Suprapubic skin (tissue), 4 donors: ENCODE data around the gene UPF1. TPM values are rescaled to one million over a fixed set of nuclear protein-coding genes. Genes with fewer than 3 reads are reported as not detected.

Source experiments
- DNase-seq, 2 donors: peaks; one replicate each; pipeline ENCODE4 v3.0.0-alpha.2; 2019; ENCODE audit warnings: low spot score in 2 of 2
- H3K27ac ChIP-seq: fragments of 200-600 bp; sonication (generic); one replicate; pipeline ENCODE4 v1.5.1; 2019
- H3K27me3 ChIP-seq: fragments of 200-600 bp; sonication (generic); one replicate; pipeline ENCODE4 v1.5.1; 2019
- H3K36me3 ChIP-seq: fragments of 200-600 bp; sonication (generic); one replicate; pipeline ENCODE4 v1.5.1; 2019
- H3K4me1 ChIP-seq: fragments of 200-600 bp; sonication (generic); one replicate; pipeline ENCODE4 v1.5.1; 2019
- H3K4me3 ChIP-seq: fragments of 200-600 bp; sonication (generic); one replicate; pipeline ENCODE4 v1.5.1; 2019; ENCODE audit warnings: mild to moderate bottlenecking
- H3K9me3 ChIP-seq: fragments of 200-600 bp; sonication (generic); one replicate; pipeline ENCODE4 v1.5.1; 2019
- EP300 ChIP-seq: sonication (generic); formaldehyde crosslinking; IDR thresholded peaks from one replicate; pipeline ENCODE4 v1.6.1; 2017; ENCODE audit warnings: antibody characterized with exemption
- POLR2A ChIP-seq, 2 donors: fragments of 450-650 bp; IDR thresholded peaks; one replicate each; pipeline ENCODE4 v1.6.1; 2017; ENCODE audit warnings: antibody characterized with exemption in 2 of 2, mild to moderate bottlenecking in 2 of 2, moderate library complexity in 2 of 2
- POLR2AphosphoS5 ChIP-seq, 3 donors: sonication (generic); formaldehyde crosslinking; IDR thresholded peaks; one replicate each; pipeline ENCODE4 v1.6.1; 2017; ENCODE audit warnings: antibody characterized with exemption in 3 of 3
- WGBS: methylation state at CpG from one replicate; pipeline ENCODE4 v1.1.5; 2018; 5-methylcytosine and 5-hydroxymethylcytosine counted together
- total RNA-seq, 4 donors: library from RNA; depleted of rRNA; stranded (reverse); fragments of >200 nt; gene quantifications; one replicate each; pipeline ENCODE4 v1.1.0, GENCODE V29; 2016
- TF ChIP-seq, protein P1 (sequence below), 2 donors: fragments of 200-600 bp in 1 of 2; fragments of 450-650 bp in 1 of 2; sonication (generic) in 1 of 2; IDR thresholded peaks; one replicate each; pipeline ENCODE4 v1.5.1; 2016 to 2019; ENCODE audit warnings: antibody characterized with exemption in 2 of 2, mild to moderate bottlenecking in 1 of 2, moderate library complexity in 1 of 2

The UPF1 gene
- total RNA-seq, 4 donors from 2014 or later = 74.7 to 160 (median 99.2) TPM

DNA sequence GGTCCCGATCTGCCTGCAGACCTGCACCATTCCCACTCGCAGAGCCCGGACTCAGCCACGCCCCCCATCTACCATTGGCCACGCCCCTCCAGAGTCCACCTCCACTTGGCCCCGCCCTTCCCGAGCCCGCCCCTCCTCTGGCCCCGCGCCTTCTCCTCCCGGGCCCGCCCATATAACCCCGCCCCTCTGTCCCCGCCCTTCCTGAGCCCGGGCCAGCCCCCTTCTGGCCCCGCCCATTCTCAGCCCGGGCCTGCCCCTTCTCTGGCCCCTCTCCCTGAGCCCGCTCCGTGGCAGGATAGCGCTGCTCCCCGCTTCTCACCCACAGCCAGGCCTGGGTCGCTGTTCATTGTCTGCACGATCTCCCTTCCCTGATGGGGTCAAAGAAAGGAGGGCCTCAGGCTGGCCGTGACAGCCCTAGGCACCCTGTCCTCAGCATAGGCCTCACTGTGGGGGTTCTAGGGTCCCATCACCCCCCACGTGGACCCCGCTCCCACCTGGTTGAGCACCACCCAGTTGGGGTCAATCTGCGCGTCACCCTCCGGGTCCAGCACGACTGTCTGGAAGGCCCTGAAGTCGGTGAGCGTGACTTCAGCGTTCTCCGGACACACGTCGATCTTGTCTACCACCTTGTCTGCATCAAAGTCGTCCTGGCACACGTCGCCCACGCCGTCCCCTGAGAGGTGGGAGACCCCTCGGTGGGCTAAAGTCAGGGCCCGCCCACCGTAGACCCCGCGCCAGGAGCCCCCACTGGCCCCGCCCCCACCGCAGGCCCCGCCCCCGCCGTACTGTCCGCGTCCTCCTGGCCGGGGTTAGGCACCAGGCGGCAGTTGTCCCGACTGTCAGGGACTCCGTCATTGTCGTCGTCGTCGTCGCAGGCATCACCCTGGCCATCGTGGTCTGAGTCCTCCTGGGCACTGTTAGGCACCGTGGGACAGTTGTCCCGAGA lies 46.3 kb upstream of the UPF1 start:
- Histone ChIP-seq H3K4me3 (peak overlapping the region; percentile 10), H3K36me3 (no peaks in the 10 kb centered on the region), H3K27me3 (peaks cover 49% of the 10 kb centered on the region), H3K4me1 (peaks cover 48% of the 10 kb centered on the region), H3K27ac (no peak overlapping the region), H3K9me3 (no peaks in the 10 kb centered on the region)
- peak; percentile 89 to 90 for DNase-seq
- WGBS = under 1% methylated on average over 17 of the region's 65 CpGs
- TF ChIP-seq, protein P1, sequence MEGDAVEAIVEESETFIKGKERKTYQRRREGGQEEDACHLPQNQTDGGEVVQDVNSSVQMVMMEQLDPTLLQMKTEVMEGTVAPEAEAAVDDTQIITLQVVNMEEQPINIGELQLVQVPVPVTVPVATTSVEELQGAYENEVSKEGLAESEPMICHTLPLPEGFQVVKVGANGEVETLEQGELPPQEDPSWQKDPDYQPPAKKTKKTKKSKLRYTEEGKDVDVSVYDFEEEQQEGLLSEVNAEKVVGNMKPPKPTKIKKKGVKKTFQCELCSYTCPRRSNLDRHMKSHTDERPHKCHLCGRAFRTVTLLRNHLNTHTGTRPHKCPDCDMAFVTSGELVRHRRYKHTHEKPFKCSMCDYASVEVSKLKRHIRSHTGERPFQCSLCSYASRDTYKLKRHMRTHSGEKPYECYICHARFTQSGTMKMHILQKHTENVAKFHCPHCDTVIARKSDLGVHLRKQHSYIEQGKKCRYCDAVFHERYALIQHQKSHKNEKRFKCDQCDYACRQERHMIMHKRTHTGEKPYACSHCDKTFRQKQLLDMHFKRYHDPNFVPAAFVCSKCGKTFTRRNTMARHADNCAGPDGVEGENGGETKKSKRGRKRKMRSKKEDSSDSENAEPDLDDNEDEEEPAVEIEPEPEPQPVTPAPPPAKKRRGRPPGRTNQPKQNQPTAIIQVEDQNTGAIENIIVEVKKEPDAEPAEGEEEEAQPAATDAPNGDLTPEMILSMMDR (IDR thresholded peaks at IDR 0.05) = no peak
- TF ChIP-seq POLR2AphosphoS5 (IDR thresholded peaks at IDR 0.05) (no peak), POLR2A (IDR thresholded peaks at IDR 0.05) (no peak), EP300 (no peak)

DNA sequence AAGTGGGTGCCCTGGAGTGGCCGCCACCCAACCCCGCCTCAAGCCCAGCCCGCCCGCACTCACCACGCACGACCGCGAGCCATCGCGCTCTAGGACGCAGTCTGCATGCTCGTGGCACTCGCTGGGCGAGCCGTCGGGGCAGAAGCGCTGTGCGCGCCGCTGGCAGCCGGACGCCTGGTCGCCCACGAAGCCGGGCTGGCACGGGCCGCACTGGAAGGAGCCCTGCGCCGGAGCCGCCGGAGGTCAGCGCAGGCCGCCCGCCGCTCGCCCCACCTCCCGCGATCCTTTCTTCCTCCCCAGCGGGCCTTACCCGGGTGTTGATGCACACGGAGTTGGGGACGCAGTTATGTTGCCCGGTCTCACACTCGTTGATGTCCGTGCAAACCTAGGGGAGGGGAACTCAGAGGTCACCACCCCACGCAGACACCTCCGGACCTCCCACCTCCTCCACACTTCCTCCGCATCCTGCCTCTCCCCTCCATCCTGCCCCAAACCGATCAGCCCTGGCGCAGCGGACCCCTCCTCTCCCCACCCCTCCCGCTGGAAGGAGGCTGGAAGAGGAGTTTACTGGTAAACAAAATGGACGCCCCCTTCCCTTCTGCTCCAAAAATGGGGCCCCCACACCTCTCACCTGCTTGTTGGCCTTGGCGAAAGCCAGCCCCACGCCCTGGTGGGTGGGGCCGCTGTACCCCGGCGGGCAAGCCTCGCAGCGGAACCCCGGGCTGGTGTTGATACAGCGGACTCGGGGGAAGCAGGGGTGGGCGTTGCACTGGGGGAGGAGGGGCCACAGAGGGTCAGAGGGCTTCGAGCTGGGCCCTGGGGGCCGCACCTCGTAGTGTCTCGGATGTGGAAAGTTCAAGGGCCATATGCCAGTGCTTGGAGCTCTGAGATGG lies 43.0 kb upstream of the UPF1 start:
- 5% methylated on average over 41 of the region's 68 CpGs for WGBS
- DNase-seq = no peak
- Histone ChIP-seq H3K27me3 (peaks cover 82% of the 10 kb centered on the region), H3K9me3 (no peaks in the 10 kb centered on the region), H3K36me3 (no peaks in the 10 kb centered on the region), H3K27ac (no peak overlapping the region), H3K4me3 (peak overlapping the region; percentile 18), H3K4me1 (peaks cover 55% of the 10 kb centered on the region)
- no peak for TF ChIP-seq POLR2A (IDR thresholded peaks at IDR 0.05)
- TF ChIP-seq EP300 = no peak
- TF ChIP-seq POLR2AphosphoS5 (IDR thresholded peaks at IDR 0.05) = no peak

DNA sequence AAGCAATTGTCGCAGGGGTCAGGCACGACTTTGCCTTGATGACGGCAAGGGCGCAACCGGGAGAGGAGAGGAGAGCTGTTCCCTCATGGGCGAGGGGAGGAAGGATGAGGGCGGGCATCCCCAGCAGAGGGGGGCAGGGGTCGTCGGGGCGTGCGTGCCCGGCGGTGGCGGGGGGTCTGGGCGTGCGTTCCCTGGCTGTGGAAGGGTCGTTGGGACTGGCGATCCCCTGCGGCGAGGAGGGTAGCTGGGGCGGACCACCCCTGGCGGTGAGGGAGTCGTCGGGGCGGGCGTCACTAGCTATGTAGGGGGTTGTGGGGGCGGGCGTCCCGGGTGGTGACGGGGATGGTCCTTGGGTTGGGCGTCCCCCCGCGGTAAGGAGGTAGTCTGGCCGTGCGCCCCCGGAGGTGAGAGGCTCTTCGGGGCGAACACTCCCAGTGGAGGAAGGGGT lies 42.3 kb upstream of the UPF1 start:
- H3K4me1 ChIP-seq = peaks cover 55% of the 10 kb centered on the region
- no peak overlapping the region for H3K27ac ChIP-seq
- no peak for DNase-seq
- peak overlapping the region; percentile 39 for H3K4me3 ChIP-seq
- H3K27me3 ChIP-seq = peaks cover 82% of the 10 kb centered on the region
- 5% methylated on average over 26 of the region's 38 CpGs for WGBS
- no peak for TF ChIP-seq POLR2A (IDR thresholded peaks at IDR 0.05)
- TF ChIP-seq EP300 = no peak
- TF ChIP-seq, protein P1 (IDR thresholded peaks at IDR 0.05) = no peak
- no peak for TF ChIP-seq POLR2AphosphoS5 (IDR thresholded peaks at IDR 0.05)
- no peaks in the 10 kb centered on the region for H3K9me3 ChIP-seq
- no peaks in the 10 kb centered on the region for H3K36me3 ChIP-seq

DNA sequence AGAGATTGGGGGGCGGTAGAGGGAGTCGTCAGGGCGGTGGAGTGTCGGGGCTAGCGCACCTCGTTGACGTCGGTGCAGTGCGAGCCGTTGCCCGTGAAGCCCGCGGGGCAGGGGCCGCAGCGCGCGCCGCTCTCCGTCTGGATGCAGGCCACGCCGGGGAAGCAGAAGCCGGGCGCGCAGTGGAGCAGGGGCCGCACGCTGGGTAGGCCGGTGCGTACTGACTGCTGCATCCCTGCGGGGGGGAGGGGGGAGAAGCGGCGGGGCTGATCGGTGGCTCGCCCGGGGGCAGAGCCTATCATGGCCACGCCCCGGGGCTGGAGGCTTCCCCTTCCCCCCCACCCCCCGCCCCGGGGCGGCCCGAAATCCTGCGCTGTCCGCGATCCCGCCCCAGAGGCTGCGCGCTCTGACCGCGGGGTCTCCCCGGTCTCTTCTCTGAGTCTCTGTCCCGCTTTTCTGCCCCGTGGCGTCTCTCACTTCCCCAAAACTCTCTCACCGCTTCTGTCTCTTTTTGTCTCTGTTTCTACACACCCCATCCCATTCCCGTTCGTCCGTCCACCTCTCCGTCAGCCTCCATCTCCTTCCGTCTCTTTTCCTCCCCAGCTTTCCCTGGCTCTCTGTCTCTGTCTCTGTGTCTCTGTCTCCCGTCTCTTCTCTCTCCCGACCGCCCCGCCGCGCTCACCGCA lies 41.7 kb upstream of the UPF1 start:
- Histone ChIP-seq H3K27me3 (peaks cover 82% of the 10 kb centered on the region), H3K27ac (no peak overlapping the region), H3K4me1 (peaks cover 53% of the 10 kb centered on the region), H3K9me3 (no peaks in the 10 kb centered on the region), H3K36me3 (no peaks in the 10 kb centered on the region), H3K4me3 (peak overlapping the region; percentile 39)
- 2% methylated on average over 37 of the region's 65 CpGs for WGBS
- DNase-seq = no peak
- TF ChIP-seq, protein P1 (IDR thresholded peaks at IDR 0.05) = no peak
- TF ChIP-seq EP300 (no peak), POLR2AphosphoS5 (IDR thresholded peaks at IDR 0.05) (no peak), POLR2A (IDR thresholded peaks at IDR 0.05) (no peak)

DNA sequence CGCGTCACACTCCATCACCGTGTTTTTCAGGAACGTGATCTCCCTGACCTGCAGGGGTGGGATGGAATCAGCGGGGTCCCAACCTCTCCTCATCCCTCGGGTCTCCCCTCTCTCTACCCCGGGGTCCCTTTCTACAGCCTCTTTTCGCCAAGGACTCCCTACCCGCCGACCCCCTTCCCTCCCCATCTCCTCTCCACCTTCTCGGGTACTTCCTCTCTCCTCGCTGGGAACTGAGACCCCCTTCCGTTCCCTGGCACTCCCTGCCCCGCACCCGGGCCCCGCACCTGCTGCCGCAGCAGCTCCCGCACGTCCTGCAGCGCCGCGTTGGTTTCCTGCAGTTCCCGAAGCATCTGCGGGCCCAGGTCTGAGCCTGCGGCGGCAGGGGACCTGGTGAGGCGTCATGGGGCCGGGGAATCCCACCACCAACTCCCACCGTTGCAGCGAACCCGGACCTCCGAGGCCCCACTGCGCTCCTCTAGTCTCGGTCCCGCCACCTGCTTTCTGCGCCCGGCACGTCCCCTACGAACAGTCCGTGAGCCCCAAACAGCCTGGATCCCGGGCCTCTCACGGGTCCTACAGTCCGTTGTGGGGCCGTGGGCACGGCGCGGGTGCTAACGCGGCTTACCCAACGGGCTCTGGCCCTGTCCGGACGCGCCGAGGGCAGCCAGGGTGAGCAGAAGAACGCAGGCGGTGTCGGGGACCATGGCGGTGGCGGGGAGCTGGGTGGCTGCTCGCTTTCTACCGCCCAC lies 41.0 kb upstream of the UPF1 start, which contains the start of gene COMP:
Gene COMP, minus strand, starts transcription at position 740 of the 749 bp plus-strand sequence. Its CDS starts 36 bp downstream, at position 704.
- H3K4me3 ChIP-seq = peak within 1 kb of the TSS; percentile 39
- no peak within 1 kb of the TSS for H3K27ac ChIP-seq
- H3K36me3 ChIP-seq = no peaks in the 10 kb centered on the region
- no peaks in the 10 kb centered on the region for H3K9me3 ChIP-seq
- H3K27me3 ChIP-seq = peaks cover 84% of the 10 kb centered on the region
- peaks cover 51% of the 10 kb centered on the region for H3K4me1 ChIP-seq
- no peak for TF ChIP-seq POLR2AphosphoS5 (IDR thresholded peaks at IDR 0.05)
- TF ChIP-seq EP300 = no peak
- TF ChIP-seq, protein P1 (IDR thresholded peaks at IDR 0.05) = no peak
- TF ChIP-seq POLR2A (IDR thresholded peaks at IDR 0.05) = no peak
- 2% methylated on average over 40 of the region's 61 CpGs for WGBS
- no peak for DNase-seq
